Transverse colon (tissue), 3 donors: ENCODE data around the gene UPF3B.

Experiments used
- EP300 ChIP-seq: sonication (generic); formaldehyde crosslinking; IDR thresholded peaks from one replicate; pipeline ENCODE4 v1.6.1; 2017; ENCODE audit warnings: antibody characterized with exemption, low read depth
- POLR2A ChIP-seq: fragments of 450-650 bp; IDR thresholded peaks from one replicate; pipeline ENCODE4 v1.6.1; 2016; ENCODE audit warnings: antibody characterized with exemption, mild to moderate bottlenecking, moderate library complexity
- POLR2AphosphoS5 ChIP-seq, 3 donors: sonication (generic); formaldehyde crosslinking; IDR thresholded peaks; one replicate each; pipeline ENCODE4 v1.6.1; 2016; ENCODE audit warnings: antibody characterized with exemption in 3 of 3

GRCh38 chrX:119790977-119791436 lies 61.8 kb downstream of the UPF3B start:
- no peak for TF ChIP-seq EP300
- TF ChIP-seq POLR2A = no peak
- no peak for TF ChIP-seq POLR2AphosphoS5 (IDR thresholded peaks at IDR 0.05)
